LNCAP (cell line): ENCODE data around the gene MBNL3.

Experiments
- CTCF ChIP-seq: fragments of 450-650 bp; IDR thresholded peaks from 2 replicates; pipeline ENCODE4 v1.5.1; 2017; ENCODE audit warnings: mild to moderate bottlenecking

The MBNL3 gene

GRCh38 chrX:132474544-132475248, 14.1 kb downstream of the MBNL3 start:
- TF ChIP-seq CTCF, result no peak

- TF ChIP-seq CTCF, result no peak
These were observed 16.4 kb downstream of the MBNL3 start for GRCh38 chrX:132472397-132472796.

GRCh38 chrX:132470831-132471230, 18.0 kb downstream of the MBNL3 start:
- TF ChIP-seq CTCF, result no peak

DNA sequence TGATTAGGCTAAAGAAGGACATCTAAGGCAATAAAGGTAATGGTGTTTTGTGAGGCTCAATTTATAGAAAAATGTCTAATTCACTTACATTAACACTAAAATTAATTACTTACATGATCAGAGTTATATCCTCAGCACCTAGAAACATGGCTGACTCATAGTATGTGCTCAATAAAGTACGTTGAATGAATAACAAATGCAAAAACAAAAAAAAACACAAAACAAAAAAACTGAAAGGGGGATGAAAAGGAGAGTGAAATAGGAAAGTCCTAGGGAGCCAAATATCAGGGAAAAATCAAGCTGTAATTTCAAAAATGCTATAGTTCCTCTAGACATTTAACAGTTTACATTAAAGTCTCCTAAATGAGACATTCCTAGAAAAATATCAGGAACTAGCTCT, 18.7 kb downstream of the MBNL3 start:
- TF ChIP-seq CTCF, result no peak

GRCh38 chrX:132468454-132468853, 20.4 kb downstream of the MBNL3 start:
- no peak for TF ChIP-seq CTCF

GRCh38 chrX:132467989-132468388, 20.8 kb downstream of the MBNL3 start:
- no peak for TF ChIP-seq CTCF

DNA sequence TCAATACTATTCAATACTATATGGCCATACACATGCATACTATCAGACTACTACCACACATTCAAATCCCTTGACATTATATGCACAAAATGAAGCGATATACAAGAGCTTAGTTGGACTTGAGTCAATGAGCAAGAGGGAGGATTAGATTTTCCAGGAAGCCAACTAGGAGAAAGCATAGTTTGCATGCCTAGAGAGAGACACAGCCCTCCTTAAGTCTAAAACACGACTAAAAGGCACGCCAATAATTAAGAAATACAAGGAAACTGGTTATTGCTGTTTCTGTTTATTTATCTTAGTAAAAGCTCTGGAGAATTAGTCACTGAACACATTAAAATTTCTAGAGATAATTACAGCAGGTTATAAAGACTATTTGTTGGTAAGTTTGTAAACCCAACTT, 21.8 kb downstream of the MBNL3 start:
- no peak for TF ChIP-seq CTCF

DNA sequence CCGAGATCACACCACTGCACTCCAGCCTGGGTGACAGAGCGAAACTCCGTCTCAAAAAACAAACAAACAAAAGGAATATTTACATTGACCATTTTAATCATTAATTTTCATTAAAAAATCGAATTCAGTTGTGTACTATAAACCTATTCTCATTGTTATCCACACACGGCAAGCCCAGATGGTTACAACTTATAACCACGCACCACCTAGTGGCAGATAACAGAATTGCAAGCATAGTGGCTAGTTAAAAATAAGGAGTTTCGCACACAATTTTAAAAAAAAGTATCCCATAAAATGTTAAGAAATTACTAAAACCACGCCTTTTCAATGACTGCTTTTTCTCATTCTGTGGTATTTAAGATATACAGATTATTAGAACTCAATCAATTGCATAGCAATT, 25.4 kb downstream of the MBNL3 start:
- peak; percentile 62 for TF ChIP-seq CTCF
